Thyroid gland (tissue), 4 donors: ENCODE results near the gene INTS11.

ENCODE experiments used
- POLR2A ChIP-seq, 2 donors: fragments of 450-650 bp; IDR thresholded peaks; one replicate each; pipeline ENCODE4 v1.6.1; 2017; ENCODE audit warnings: antibody characterized with exemption in 2 of 2, mild to moderate bottlenecking in 2 of 2, moderate library complexity in 1 of 2
- TF ChIP-seq, protein P1 (sequence below), 6 experiments: fragments of 200-600 bp in 3 of 6; fragments of 450-650 bp in 3 of 6; sonication (generic) in 3 of 6; IDR thresholded peaks; one replicate each; pipeline ENCODE4 v1.5.1; 2016 to 2019; ENCODE audit warnings: antibody characterized with exemption in 6 of 6, mild to moderate bottlenecking in 2 of 6, inconsistent platforms in 1 of 6, moderate library complexity in 1 of 6

DNA sequence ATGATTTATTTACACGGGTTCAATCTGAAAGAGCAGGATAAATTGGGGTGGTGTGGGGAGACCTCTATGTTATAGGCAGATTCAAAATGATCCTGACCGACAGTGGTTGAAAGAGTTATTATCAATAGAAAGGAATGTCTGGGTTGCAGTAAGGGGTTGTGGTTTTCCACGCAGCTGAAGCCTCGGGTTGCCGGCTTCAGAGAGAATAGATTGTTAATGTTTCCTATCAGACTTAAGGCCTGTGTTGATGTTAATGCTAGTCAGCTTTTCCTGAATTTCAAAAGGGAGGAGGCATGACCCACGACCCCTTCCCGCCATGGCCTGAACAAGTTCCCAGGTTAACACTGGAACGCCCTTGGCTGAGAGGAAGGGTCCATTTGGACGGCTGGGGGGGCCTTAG is 48.6 kb downstream of the INTS11 start:
- TF ChIP-seq, protein P1, sequence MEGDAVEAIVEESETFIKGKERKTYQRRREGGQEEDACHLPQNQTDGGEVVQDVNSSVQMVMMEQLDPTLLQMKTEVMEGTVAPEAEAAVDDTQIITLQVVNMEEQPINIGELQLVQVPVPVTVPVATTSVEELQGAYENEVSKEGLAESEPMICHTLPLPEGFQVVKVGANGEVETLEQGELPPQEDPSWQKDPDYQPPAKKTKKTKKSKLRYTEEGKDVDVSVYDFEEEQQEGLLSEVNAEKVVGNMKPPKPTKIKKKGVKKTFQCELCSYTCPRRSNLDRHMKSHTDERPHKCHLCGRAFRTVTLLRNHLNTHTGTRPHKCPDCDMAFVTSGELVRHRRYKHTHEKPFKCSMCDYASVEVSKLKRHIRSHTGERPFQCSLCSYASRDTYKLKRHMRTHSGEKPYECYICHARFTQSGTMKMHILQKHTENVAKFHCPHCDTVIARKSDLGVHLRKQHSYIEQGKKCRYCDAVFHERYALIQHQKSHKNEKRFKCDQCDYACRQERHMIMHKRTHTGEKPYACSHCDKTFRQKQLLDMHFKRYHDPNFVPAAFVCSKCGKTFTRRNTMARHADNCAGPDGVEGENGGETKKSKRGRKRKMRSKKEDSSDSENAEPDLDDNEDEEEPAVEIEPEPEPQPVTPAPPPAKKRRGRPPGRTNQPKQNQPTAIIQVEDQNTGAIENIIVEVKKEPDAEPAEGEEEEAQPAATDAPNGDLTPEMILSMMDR (IDR thresholded peaks at IDR 0.05), result no peak
- TF ChIP-seq POLR2A (IDR thresholded peaks at IDR 0.05), result no peak
